Panc1 (cell line): ENCODE data around the gene SLC2A11. TPM values are rescaled to one million over a fixed set of nuclear protein-coding genes. Genes with fewer than 3 reads are reported as not detected.

Experiments used
- ATAC-seq: fragments of 200-7000 bp; cut with Tn5 transposase; 2 replicates; pipeline ENCODE4 v1.9.1; 2020; ENCODE audit warnings: mild to moderate bottlenecking, moderate library complexity
- BruUV-seq: library from RNA; stranded (reverse); fragments of 400-500 nt; replicated peaks from 2 replicates; lab custom pipeline; 2021; lab: Mats Ljungman, UMichigan
- CTCF ChIA-PET: fragments of 300-600 bp; sonication (Branson Sonifier 250); formaldehyde crosslinking; loops from one replicate; lab custom pipeline; 2022; ENCODE audit warnings: antibody characterized with exemption; lab: Charles Lee
- POLR2A ChIA-PET: fragments of 300-600 bp; sonication (Branson Sonifier 250); formaldehyde crosslinking; loops from one replicate; lab custom pipeline; 2022; ENCODE audit warnings: antibody characterized with exemption; lab: Charles Lee
- DNase-seq: peaks from one replicate; pipeline ENCODE4 v3.0.0-alpha.2; 2010; ENCODE audit warnings: low read depth, low spot score
- H3K27ac ChIP-seq: 2 replicates; pipeline ENCODE4 v1.5.1; 2011; ENCODE audit warnings: mild to moderate bottlenecking, low read length, inconsistent platforms
- H3K27me3 ChIP-seq: fragments of 200-500 bp; sonication (Bioruptor generic); 2 replicates; pipeline ENCODE4 v1.6.0; 2014; ENCODE audit warnings: low read length, inconsistent platforms; ENCODE audit not compliant: control insufficient read depth, insufficient read depth
- H3K36me3 ChIP-seq: fragments of 200-500 bp; sonication (Bioruptor generic); 2 replicates; pipeline ENCODE4 v1.5.1; 2014; ENCODE audit warnings: inconsistent platforms, mild to moderate bottlenecking, low read length, moderate library complexity; ENCODE audit not compliant: control insufficient read depth, insufficient read depth
- H3K4me1 ChIP-seq: 2 replicates; pipeline ENCODE4 v1.5.1; 2011; ENCODE audit warnings: inconsistent platforms, mild to moderate bottlenecking, low read length, moderate library complexity; ENCODE audit not compliant: control insufficient read depth, insufficient read depth
- H3K4me3 ChIP-seq, 2 experiments: 2 replicates each; pipeline ENCODE4 v1.5.1; 2011 to 2012; ENCODE audit warnings: low read depth in 2 of 2, low read length in 2 of 2, mild to moderate bottlenecking in 2 of 2, inconsistent platforms in 1 of 2, moderate library complexity in 1 of 2
- H3K9me3 ChIP-seq: fragments of 200-500 bp; sonication (Bioruptor generic); 2 replicates; pipeline ENCODE4 v1.5.1; 2014; ENCODE audit warnings: low read depth, mild to moderate bottlenecking, inconsistent platforms, low read length, moderate library complexity; ENCODE audit not compliant: control insufficient read depth, insufficient read depth
- CTCF ChIP-seq: fragments of 450-650 bp; IDR thresholded peaks from 2 replicates; pipeline ENCODE4 v1.5.1; 2017; ENCODE audit warnings: mild to moderate bottlenecking
- POLR2AphosphoS5 ChIP-seq: IDR thresholded peaks from 2 replicates; pipeline ENCODE4 v1.6.1; 2012; ENCODE audit warnings: mild to moderate bottlenecking, low read depth, low read length, moderate library complexity
- REST ChIP-seq, 2 experiments: IDR thresholded peaks; 2 replicates each; pipeline ENCODE4 v1.6.1; 2011 to 2012; ENCODE audit warnings: low read depth in 2 of 2, control low read depth in 1 of 2, low read length in 1 of 2, mild to moderate bottlenecking in 1 of 2, moderate library complexity in 1 of 2; ENCODE audit not compliant: insufficient read depth in 1 of 2
- SIN3A ChIP-seq: IDR thresholded peaks from 2 replicates; pipeline ENCODE4 v1.6.1; 2012; ENCODE audit warnings: low read depth, mild to moderate bottlenecking, low read length, moderate library complexity, borderline replicate concordance; ENCODE audit not compliant: insufficient read depth
- TCF7L2 ChIP-seq: IDR thresholded peaks from 2 replicates; pipeline ENCODE4 v1.6.1; 2011; ENCODE audit warnings: mild to moderate bottlenecking, low read depth, low read length, inconsistent platforms
- in situ Hi-C: cut with HindIII; loops from 2 replicates; pipeline ENCODE4 v1.10.0; 2016; ENCODE audit warnings: low sequenced_read_pairs, low pct_unique_long_range_greater_than_20kb
- intact Hi-C: fragments of 100-400 bp; cut with micrococcal nuclease; formaldehyde crosslinking; loops from one replicate; pipeline ENCODE4 v1.10.0; 2022; ENCODE audit not compliant: unreplicated experiment
- total RNA-seq: library from RNA; stranded (reverse); gene quantifications from one replicate; pipeline ENCODE4 v1.2.1, GENCODE V29; 2021; ENCODE audit not compliant: unreplicated experiment

The SLC2A11 gene
- total RNA-seq, 1 experiment from 2014 or later = 33.8 TPM

GRCh38 chr22:23896523-23897186 is 39.0 kb downstream of the SLC2A11 start:
- ChIA-PET CTCF (no interaction called here), POLR2A (interaction anchor here (0.6 kb wide), 1 partner anchor 8 kb away, joined by 5 read pairs; no protein-coding TSS in a partner anchor)
- intact Hi-C loops = no loop called here
- in situ Hi-C loops = no loop called here
- peak overlapping the region; percentile 93 for H3K27ac ChIP-seq
- peaks cover 6% of the 10 kb centered on the region; the same call in 1 of the 2 replicates for H3K36me3 ChIP-seq
- BruUV-seq = no TSS peak
- ATAC-seq (no peak), DNase-seq (no peak)
- H3K4me1 ChIP-seq = peaks cover 21% of the 10 kb centered on the region
- TF ChIP-seq REST (IDR thresholded peaks at IDR 0.05; ENCODE audit: insufficient read depth in 1 of 2, low read depth in 2 of 2, low read length in 1 of 2) = no peak
- TF ChIP-seq TCF7L2 = no peak
- no peak; the same call in 1 of the 2 replicates for TF ChIP-seq POLR2AphosphoS5
- TF ChIP-seq CTCF = no peak
- no peak for TF ChIP-seq SIN3A
- H3K27me3 ChIP-seq = no peaks in the 10 kb centered on the region
- H3K4me3 ChIP-seq = no peak overlapping the region
- H3K9me3 ChIP-seq = no peaks in the 10 kb centered on the region; the same call in 1 of the 2 replicates

GRCh38 chr22:23897320-23897719 is 39.6 kb downstream of the SLC2A11 start:
- Histone ChIP-seq H3K4me1 (peaks cover 21% of the 10 kb centered on the region), H3K27me3 (no peaks in the 10 kb centered on the region), H3K4me3 (no peak overlapping the region), H3K27ac (no peak overlapping the region), H3K9me3 (no peaks in the 10 kb centered on the region; the same call in 1 of the 2 replicates), H3K36me3 (peaks cover 6% of the 10 kb centered on the region; the same call in 1 of the 2 replicates)
- BruUV-seq = no TSS peak
- ChIA-PET POLR2A (interaction anchor here (0.6 kb wide), 1 partner anchor 8 kb away, joined by 5 read pairs; no protein-coding TSS in a partner anchor), CTCF (no interaction called here)
- TF ChIP-seq TCF7L2 = no peak
- TF ChIP-seq SIN3A = no peak
- no peak for TF ChIP-seq REST (IDR thresholded peaks at IDR 0.05; ENCODE audit: insufficient read depth in 1 of 2, low read depth in 2 of 2, low read length in 1 of 2)
- no peak for TF ChIP-seq CTCF
- no peak for TF ChIP-seq POLR2AphosphoS5
- ATAC-seq = no peak
- in situ Hi-C loops (no loop called here), intact Hi-C loops (no loop called here)
- DNase-seq = no peak
